Cerebellar cortex (tissue), 1 donor: ENCODE results near the gene SAGE1.
"Not testable (repeated sequence)": the region's sequence is repeated elsewhere in the genome, so short reads cannot be mapped to it uniquely, and the experiment has no call there.

ENCODE experiments used
- DNase-seq: peaks from one replicate; pipeline ENCODE4 v3.0.0-alpha.2; 2015; ENCODE audit warnings: low spot score

SAGE1 gene, protein sequence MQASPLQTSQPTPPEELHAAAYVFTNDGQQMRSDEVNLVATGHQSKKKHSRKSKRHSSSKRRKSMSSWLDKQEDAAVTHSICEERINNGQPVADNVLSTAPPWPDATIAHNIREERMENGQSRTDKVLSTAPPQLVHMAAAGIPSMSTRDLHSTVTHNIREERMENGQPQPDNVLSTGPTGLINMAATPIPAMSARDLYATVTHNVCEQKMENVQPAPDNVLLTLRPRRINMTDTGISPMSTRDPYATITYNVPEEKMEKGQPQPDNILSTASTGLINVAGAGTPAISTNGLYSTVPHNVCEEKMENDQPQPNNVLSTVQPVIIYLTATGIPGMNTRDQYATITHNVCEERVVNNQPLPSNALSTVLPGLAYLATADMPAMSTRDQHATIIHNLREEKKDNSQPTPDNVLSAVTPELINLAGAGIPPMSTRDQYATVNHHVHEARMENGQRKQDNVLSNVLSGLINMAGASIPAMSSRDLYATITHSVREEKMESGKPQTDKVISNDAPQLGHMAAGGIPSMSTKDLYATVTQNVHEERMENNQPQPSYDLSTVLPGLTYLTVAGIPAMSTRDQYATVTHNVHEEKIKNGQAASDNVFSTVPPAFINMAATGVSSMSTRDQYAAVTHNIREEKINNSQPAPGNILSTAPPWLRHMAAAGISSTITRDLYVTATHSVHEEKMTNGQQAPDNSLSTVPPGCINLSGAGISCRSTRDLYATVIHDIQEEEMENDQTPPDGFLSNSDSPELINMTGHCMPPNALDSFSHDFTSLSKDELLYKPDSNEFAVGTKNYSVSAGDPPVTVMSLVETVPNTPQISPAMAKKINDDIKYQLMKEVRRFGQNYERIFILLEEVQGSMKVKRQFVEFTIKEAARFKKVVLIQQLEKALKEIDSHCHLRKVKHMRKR

GRCh38 chrX:135893294-135893817 lies at the start of gene SAGE1, which contains the start of gene CT45A10:
TSS of gene SAGE1 (plus strand) at chrX:135893716. CDS start at chrX:135896243, 2,527 bp downstream.
TSS of gene CT45A10 (minus strand) at chrX:135893444. CDS start at chrX:135885344, 8,100 bp downstream.
- DNase-seq, result no peak

DNA sequence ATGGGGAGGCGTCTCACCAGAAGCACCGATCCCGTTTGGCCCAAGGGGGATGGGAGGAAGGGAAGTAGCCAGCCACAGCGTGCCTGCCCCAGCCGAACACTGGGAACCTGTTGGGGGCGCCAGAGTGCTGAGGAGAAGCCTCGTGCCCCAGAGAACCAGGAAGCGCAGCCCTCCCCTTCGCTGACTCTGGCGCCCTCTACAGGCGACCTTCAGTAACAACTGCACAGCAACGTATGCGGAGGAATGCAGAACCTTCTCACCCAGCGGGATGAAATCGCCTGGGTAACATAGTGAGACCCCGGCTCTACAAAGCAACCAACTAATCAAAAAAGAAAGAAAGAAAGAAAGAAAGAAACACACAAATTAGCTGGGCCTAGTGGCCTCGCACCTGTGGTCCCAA lies 39.1 kb upstream of the SAGE1 start, which contains the start of gene CT45A8:
Gene CT45A8 (minus strand): TSS at position 101 of the 400 bp plus-strand sequence. CDS start 3,755 bp downstream, outside the sequence.
- DNase-seq, result not testable (repeated sequence)

DNA sequence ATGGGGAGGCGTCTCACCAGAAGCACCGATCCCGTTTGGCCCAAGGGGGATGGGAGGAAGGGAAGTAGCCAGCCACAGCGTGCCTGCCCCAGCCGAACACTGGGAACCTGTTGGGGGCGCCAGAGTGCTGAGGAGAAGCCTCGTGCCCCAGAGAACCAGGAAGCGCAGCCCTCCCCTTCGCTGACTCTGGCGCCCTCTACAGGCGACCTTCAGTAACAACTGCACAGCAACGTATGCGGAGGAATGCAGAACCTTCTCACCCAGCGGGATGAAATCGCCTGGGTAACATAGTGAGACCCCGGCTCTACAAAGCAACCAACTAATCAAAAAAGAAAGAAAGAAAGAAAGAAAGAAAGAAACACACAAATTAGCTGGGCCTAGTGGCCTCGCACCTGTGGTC lies 21.8 kb upstream of the SAGE1 start, which contains the start of gene CT45A9:
Gene CT45A9 (minus strand): TSS at position 101 of the 400 bp plus-strand sequence. CDS start 3,751 bp downstream, outside the sequence.
- not testable (repeated sequence) for DNase-seq

DNA sequence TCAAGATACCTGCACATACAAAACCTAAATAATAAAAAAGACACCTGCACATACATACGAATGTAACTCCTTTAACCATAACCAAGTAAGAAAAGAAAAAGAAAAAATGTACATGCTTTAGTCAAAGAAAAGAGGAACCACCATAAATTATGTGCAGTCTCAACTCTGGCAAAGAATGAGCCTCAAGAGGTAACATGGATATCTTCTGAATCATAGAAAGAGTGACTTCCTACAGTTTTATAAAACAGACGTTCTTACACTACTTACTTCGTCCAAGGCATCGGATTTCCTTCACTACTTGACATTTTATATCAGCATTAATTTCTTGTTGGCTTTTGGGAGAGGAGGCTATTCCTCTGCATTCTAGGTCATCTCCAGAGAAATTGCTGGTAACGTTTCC lies 10.8 kb upstream of the SAGE1 start:
- DNase-seq, result not testable (repeated sequence)

DNA sequence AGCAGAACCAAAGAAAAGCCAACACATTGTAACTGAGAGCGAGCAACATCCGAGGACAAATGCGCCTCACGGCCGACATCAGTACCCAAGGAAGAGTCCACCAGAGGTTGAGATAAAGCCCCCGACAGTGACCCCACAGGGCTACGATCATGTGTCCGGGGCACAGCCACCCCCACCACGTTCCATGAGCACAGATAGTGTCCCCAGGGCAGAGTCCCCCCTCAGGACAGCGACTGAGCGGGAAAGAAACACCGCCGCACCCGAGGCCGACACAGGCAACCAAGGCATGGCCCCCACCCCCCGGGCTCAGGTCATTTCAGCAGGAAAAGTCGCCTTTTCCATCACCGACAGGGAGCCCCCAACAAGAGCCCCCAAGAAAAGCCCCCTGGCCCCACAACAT lies 5.3 kb upstream of the SAGE1 start:
- DNase-seq, result not testable (repeated sequence)

- DNase-seq, result not testable (repeated sequence)
Measured at GRCh38 chrX:135888976-135889375, 4.5 kb upstream of the SAGE1 start.

- no peak for DNase-seq
Measured at GRCh38 chrX:135890087-135890585, 3.4 kb upstream of the SAGE1 start.

DNA sequence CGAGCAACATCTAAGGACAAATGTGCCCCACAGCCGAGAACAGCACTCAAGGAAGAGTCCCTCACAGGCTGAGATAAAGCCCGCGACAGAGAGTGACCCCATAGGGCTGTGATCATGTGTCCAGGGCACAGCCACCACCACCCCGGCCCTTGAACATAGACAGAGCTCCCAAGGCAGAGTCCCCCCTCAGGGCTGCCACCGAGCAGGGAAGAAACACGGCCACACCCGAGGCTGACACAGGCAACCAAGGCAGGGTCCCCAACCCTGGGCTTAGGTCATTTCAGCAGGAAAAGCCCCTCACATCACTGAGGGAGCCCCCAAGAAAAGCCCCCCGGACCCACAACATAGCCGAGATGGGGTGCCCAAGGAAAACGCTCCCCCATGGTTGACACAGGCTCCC lies 735 bp upstream of the SAGE1 start:
- DNase-seq, result no peak

DNA sequence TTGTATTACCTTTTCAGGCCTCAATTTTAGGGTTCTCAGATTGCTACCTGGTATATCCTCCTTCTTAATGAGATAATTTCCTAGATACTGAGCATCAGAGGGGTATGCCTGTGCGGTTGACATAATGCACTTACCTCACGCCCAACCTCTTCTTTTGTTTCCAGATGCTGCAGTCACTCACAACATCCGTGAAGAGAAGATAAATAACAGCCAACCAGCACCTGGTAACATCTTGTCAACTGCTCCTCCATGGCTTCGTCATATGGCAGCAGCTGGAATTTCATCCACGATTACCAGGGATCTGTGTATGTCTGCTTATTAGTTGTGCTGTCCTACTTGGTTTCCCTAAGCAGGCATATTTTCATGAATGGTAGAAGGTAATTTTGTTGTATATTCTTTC lies 16.7 kb downstream of the SAGE1 start:
- DNase-seq, result no peak

DNA sequence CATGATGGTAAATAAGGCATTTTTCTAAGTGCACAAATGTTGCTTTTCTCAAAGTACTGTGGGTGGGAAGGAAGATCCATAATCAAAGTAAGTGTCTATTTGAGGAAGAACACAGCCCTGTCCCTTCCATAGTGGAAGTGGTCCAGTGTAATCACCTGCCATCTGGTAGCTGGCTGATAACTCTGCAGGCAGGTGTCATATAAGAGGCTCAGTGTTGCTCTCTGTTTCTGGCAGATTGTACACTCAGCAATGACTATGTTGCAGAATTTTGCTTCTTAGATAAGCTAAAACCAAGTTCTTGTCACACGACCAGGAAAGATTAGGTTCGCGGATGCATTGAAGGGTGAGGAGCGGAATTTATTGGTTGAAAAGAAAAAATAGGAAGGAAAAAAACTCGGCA lies 20.9 kb downstream of the SAGE1 start:
- DNase-seq, result peak; percentile 81

GRCh38 chrX:135920516-135920915 lies 27.0 kb downstream of the SAGE1 start:
- DNase-seq, result not testable (repeated sequence)

- DNase-seq, result no peak
Measured at GRCh38 chrX:135923353-135923752, 29.8 kb downstream of the SAGE1 start.

DNA sequence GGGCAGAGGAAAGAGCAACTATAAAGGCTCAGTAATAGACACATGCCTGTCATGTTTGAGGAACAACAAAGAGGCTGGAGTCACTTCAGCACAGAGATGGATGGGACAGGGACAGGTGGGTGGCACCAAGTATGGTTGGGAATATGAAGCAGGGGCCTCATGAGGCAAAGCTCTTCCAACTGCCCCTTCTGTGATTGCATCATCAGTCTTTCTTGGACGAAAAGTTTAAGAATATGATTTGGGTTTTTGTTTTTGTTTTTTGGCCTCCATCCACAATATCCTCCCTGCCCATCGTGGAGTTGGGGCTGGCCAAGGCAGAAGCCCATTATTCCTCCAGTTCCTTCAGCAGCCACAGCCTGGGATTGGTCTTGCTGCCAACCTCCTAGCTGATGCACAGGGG lies 34.4 kb downstream of the SAGE1 start:
- no peak for DNase-seq

- peak; percentile 55 for DNase-seq
Measured at GRCh38 chrX:135931644-135932487, 38.4 kb downstream of the SAGE1 start.

DNA sequence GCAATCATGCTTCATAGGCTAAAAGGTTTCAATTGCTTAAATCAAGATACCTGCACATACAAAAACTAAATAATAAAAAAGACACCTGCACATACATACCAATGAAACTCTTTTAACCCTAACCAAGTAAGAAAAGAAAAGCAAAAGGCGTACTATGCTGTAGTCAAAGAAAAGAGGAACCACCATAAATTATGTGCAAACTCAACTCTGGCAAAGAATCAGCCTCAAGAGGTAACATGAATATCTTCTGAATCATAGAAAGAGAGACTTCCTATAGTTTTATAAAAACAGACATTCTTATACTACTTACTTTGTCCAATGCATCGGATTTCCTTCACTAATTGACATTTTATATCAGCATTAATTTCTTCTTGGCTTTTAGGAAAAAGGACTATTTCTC lies 51.0 kb downstream of the SAGE1 start:
- DNase-seq, result no peak

- peak; percentile 1 for DNase-seq
Measured at GRCh38 chrX:135951291-135951690, 57.8 kb downstream of the SAGE1 start.
